Omental fat pad (tissue), 4 donors: ENCODE results near the gene BCORL1. TPM values are rescaled to one million over a fixed set of nuclear protein-coding genes. Genes with fewer than 3 reads are reported as not detected.

Experiments used
- ATAC-seq: fragments of 150-250 bp; one replicate; pipeline ENCODE4 v1.9.1; 2016; ENCODE audit warnings: mild to moderate bottlenecking, moderate library complexity; ENCODE audit not compliant: low FRiP score
- DNase-seq: peaks from one replicate; pipeline ENCODE4 v3.0.0-alpha.2; 2019; ENCODE audit warnings: low spot score
- total RNA-seq, 4 donors: library from RNA; depleted of rRNA; stranded (reverse); fragments of >200 nt; gene quantifications; one replicate each; pipeline ENCODE4 v1.1.0, GENCODE V29; 2016
- TF ChIP-seq, protein P1 (sequence below), 3 donors: fragments of 450-650 bp; IDR thresholded peaks; one replicate each; pipeline ENCODE4 v1.5.1; 2016 to 2017; ENCODE audit warnings: antibody characterized with exemption in 3 of 3, mild to moderate bottlenecking in 3 of 3, moderate library complexity in 2 of 3

BCORL1 gene
- total RNA-seq, 4 donors from 2014 or later = 4.9 to 8.0 (median 5.2) TPM

GRCh38 chrX:130024127-130024526, 41.7 kb downstream of the BCORL1 start:
- ATAC-seq (peak; percentile 43), DNase-seq (peak; percentile 30)
- TF ChIP-seq, protein P1, sequence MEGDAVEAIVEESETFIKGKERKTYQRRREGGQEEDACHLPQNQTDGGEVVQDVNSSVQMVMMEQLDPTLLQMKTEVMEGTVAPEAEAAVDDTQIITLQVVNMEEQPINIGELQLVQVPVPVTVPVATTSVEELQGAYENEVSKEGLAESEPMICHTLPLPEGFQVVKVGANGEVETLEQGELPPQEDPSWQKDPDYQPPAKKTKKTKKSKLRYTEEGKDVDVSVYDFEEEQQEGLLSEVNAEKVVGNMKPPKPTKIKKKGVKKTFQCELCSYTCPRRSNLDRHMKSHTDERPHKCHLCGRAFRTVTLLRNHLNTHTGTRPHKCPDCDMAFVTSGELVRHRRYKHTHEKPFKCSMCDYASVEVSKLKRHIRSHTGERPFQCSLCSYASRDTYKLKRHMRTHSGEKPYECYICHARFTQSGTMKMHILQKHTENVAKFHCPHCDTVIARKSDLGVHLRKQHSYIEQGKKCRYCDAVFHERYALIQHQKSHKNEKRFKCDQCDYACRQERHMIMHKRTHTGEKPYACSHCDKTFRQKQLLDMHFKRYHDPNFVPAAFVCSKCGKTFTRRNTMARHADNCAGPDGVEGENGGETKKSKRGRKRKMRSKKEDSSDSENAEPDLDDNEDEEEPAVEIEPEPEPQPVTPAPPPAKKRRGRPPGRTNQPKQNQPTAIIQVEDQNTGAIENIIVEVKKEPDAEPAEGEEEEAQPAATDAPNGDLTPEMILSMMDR (IDR thresholded peaks at IDR 0.05) = no peak

- ATAC-seq = no peak
- DNase-seq = no peak
- TF ChIP-seq, protein P1 (IDR thresholded peaks at IDR 0.05) = no peak
Observed at GRCh38 chrX:130025256-130025655, 42.8 kb downstream of the BCORL1 start.

DNA sequence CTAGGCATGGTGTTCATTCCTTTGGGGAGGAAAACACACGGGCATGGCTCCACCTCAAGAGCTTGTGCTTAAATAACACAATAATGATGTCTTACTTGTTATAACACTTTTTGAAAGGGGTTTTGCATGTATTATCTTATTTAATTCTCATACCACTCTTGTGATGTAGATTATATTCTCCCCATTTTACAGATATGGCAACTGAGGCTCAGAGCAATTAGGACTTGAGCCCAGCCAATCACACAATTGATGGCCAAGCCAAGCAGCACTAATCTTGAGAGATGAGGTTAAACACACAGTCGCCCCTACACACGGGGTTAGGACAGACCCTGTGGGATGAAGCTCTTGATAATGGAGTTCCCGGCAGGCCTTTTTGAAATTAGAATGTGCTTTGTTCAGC, 45.1 kb downstream of the BCORL1 start:
- ATAC-seq = no peak
- TF ChIP-seq, protein P1 (IDR thresholded peaks at IDR 0.05) = no peak
- no peak for DNase-seq

DNA sequence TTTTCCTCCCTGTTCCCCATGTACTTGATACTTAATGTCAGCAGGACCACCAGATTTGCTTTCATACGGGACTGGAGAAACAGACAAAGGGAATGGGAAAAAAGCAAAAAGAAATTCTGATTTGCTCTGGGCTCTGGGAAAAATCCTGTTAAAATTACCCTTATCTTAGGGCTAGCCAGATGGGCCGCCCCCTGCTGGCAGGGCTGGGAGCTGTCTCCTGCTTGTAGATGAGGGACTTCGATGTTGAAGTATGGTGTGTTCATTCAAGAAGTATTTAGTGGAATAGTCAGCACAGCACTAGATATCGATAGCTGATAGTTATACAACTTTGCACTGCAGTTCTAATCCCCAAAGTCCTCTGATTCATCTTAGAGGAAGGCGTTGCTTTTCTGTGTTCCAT, 45.8 kb downstream of the BCORL1 start:
- peak; percentile 37 for DNase-seq
- ATAC-seq = no peak
- TF ChIP-seq, protein P1 (IDR thresholded peaks at IDR 0.05) = no peak

DNA sequence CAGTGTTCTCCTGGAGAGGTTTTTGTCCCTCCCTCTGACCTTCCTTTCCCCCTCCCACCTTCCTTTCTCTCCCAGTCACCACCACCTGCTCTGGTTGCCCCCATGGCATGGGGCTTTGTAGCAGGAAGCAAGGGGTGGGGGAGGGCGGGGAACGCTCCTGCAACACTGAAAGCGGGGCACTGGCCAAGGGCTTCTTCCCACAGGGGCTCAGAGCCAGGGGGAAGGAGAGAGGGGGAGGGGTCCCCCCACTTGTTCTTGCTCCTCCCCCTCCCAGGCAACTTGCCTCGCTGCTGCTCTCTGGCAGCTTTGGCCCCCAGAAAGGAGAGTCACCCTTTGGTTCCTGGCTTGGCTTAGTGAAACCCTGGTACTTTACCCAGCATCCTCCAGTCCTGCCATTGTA, 48.4 kb downstream of the BCORL1 start:
- TF ChIP-seq, protein P1 (IDR thresholded peaks at IDR 0.05) = no peak
- ATAC-seq (no peak), DNase-seq (no peak)

GRCh38 chrX:130032552-130032951, 50.1 kb downstream of the BCORL1 start:
- ATAC-seq = no peak
- TF ChIP-seq, protein P1 (IDR thresholded peaks at IDR 0.05) = no peak
- no peak for DNase-seq

- TF ChIP-seq, protein P1 (IDR thresholded peaks at IDR 0.05) = no peak
- DNase-seq (no peak), ATAC-seq (no peak)
Observed at GRCh38 chrX:130034178-130034577, 51.7 kb downstream of the BCORL1 start.
